HEK293T (cell line): ENCODE data around the gene FDCSP.

ENCODE experiments used
- ARNT ChIP-seq: fragments of 450-650 bp; IDR thresholded peaks from 2 replicates; pipeline ENCODE4 v1.6.1; 2017; ENCODE audit warnings: mild to moderate bottlenecking
- BHLHE40 ChIP-seq: fragments of 450-650 bp; IDR thresholded peaks from 2 replicates; pipeline ENCODE4 v1.6.1; 2016; ENCODE audit warnings: mild to moderate bottlenecking, moderate library complexity, borderline replicate concordance
- ELF4 ChIP-seq: fragments of 450-650 bp; IDR thresholded peaks from 2 replicates; pipeline ENCODE4 v1.6.1; 2017; ENCODE audit warnings: antibody characterized with exemption
- FOXA1 ChIP-seq: fragments of 450-650 bp; IDR thresholded peaks from 2 replicates; pipeline ENCODE4 v1.6.1; 2016; ENCODE audit warnings: mild to moderate bottlenecking
- FOXK2 ChIP-seq: fragments of 450-650 bp; IDR thresholded peaks from 2 replicates; pipeline ENCODE4 v1.6.1; 2016; ENCODE audit warnings: mild to moderate bottlenecking
- HDGF ChIP-seq: fragments of 450-650 bp; IDR thresholded peaks from 2 replicates; pipeline ENCODE4 v1.6.1; 2017; ENCODE audit warnings: antibody characterized with exemption, borderline replicate concordance
- L3MBTL2 ChIP-seq: fragments of 450-650 bp; conservative IDR thresholded peaks from 2 replicates; pipeline ENCODE4 v1.6.1; 2016; ENCODE audit warnings: mild to moderate bottlenecking
- LEF1 ChIP-seq: fragments of 450-650 bp; IDR thresholded peaks from 2 replicates; pipeline ENCODE4 v1.6.1; 2017; ENCODE audit warnings: mild to moderate bottlenecking, borderline replicate concordance
- PKNOX1 ChIP-seq: fragments of 450-650 bp; IDR thresholded peaks from 2 replicates; pipeline ENCODE4 v1.6.1; 2016
- ZNF384 ChIP-seq: fragments of 450-650 bp; IDR thresholded peaks from 2 replicates; pipeline ENCODE4 v1.6.1; 2016

DNA sequence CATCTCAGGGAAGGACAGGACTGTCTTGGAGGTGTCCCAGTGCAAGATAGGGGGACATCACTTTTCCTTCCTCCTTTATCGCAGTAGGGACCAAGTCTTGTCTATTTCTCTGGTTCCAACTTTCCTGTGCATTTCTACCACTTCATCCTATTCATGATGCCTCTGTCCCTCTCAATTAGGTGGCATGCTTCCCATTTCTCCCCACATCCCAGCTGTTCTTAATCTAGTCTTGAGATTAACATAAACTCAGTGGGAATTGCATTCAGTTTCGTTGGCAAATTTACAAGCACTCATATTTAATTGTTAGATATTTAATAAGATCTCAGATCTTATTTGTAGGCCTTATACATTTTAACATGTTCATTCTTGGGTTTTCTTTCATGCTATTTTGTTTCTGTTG is 46.1 kb upstream of the FDCSP start:
- no peak for TF ChIP-seq ARNT
- TF ChIP-seq HDGF = no peak
- no peak for TF ChIP-seq LEF1
- TF ChIP-seq FOXA1 = no peak
- TF ChIP-seq FOXK2 = no peak
- TF ChIP-seq L3MBTL2 = no peak
- TF ChIP-seq ELF4 = no peak
- TF ChIP-seq BHLHE40 = no peak
- no peak for TF ChIP-seq PKNOX1
- TF ChIP-seq ZNF384 = no peak
